Measurements from ENCODE around the gene LRRC1.

- no peak for TF ChIP-seq EP300 (IDR thresholded peaks at IDR 0.05)
- no peak for TF ChIP-seq CTCF (IDR thresholded peaks at IDR 0.05)
- TF ChIP-seq POLR2AphosphoS5 (IDR thresholded peaks at IDR 0.05), result no peak
- TF ChIP-seq POLR2A (IDR thresholded peaks at IDR 0.05), result no peak
Measured at GRCh38 chr6:53889365-53889764, 94.6 kb downstream of the LRRC1 start.
